ENCODE data around the gene DPEP1. TPM values are rescaled to one million over a fixed set of nuclear protein-coding genes. Genes with fewer than 3 reads are reported as not detected.

The DPEP1 gene
- total and polyA plus RNA-seq, 8 donors = 0.23 to 12.3 (median 1.00) TPM; not detected in 2

GRCh38 chr16:89607937-89608740 is 5.3 kb upstream of the DPEP1 start:
- TF ChIP-seq CTCF (IDR thresholded peaks at IDR 0.05) (no peak), POLR2AphosphoS5 (IDR thresholded peaks at IDR 0.05) (no peak), POLR2A (IDR thresholded peaks at IDR 0.05) (no peak)
- Histone ChIP-seq H3K4me3 (no peak overlapping the region), H3K4me1 (peaks cover 0 to 1% (median under 1%) of the 10 kb centered on the region in 4 donors), H3K27me3 (peaks cover 0 to 48% (median 2%) of the 10 kb centered on the region in 3 donors), H3K27ac (no peak overlapping the region), H3K36me3 (no peaks in the 10 kb centered on the region), H3K9me3 (no peaks in the 10 kb centered on the region)
- DNase-seq = no peak
- intact Hi-C loops (cut with DNase I; ENCODE audit: low total_unique reads) = no loop called here
- 66 to 73% (median 69%) methylated on average over 26 to 32 of the region's 32 CpGs for WGBS, 5 donors

- Histone ChIP-seq H3K4me1 (no peaks in the 10 kb centered on the region), H3K4me3 (no peak overlapping the region), H3K27ac (no peak overlapping the region), H3K27me3 (peaks cover 0 to 54% (median 5%) of the 10 kb centered on the region in 3 donors), H3K36me3 (no peaks in the 10 kb centered on the region), H3K9me3 (no peaks in the 10 kb centered on the region)
- TF ChIP-seq POLR2A (IDR thresholded peaks at IDR 0.05) (no peak), EP300 (IDR thresholded peaks at IDR 0.05) (no peak), CTCF (IDR thresholded peaks at IDR 0.05) (no peak), POLR2AphosphoS5 (IDR thresholded peaks at IDR 0.05) (no peak)
- WGBS, 5 donors = 50 to 70% (median 61%) methylated on average over 1 of the region's 1 CpG
- intact Hi-C loops (cut with DNase I; ENCODE audit: low total_unique reads) = no loop called here
- DNase-seq = no peak
Measured at GRCh38 chr16:89610108-89610453, 3.4 kb upstream of the DPEP1 start.

- Histone ChIP-seq H3K4me1 (peaks cover 0 to 5% (median 1%) of the 10 kb centered on the region in 4 donors), H3K27ac (no peak overlapping the region), H3K27me3 (peaks cover 0 to 66% (median 10%) of the 10 kb centered on the region in 3 donors), H3K36me3 (no peaks in the 10 kb centered on the region), H3K9me3 (no peaks in the 10 kb centered on the region), H3K4me3 (no peak overlapping the region)
- 83 to 89% (median 87%) methylated on average over 20 of the region's 20 CpGs for WGBS, 5 donors
- DNase-seq = no peak
- intact Hi-C loops (cut with DNase I; ENCODE audit: low total_unique reads) = no loop called here
- no peak for TF ChIP-seq POLR2A (IDR thresholded peaks at IDR 0.05)
- TF ChIP-seq POLR2AphosphoS5 (IDR thresholded peaks at IDR 0.05) = no peak
- no peak for TF ChIP-seq EP300 (IDR thresholded peaks at IDR 0.05)
- no peak for TF ChIP-seq CTCF (IDR thresholded peaks at IDR 0.05)
Measured at GRCh38 chr16:89612415-89613166, 851 bp upstream of the DPEP1 start.

- Histone ChIP-seq H3K27me3 (peaks cover 0 to 73% (median 10%) of the 10 kb centered on the region in 3 donors), H3K9me3 (no peaks in the 10 kb centered on the region), H3K4me3 (no peak overlapping the region), H3K4me1 (peaks cover 0 to 5% (median 1%) of the 10 kb centered on the region in 4 donors), H3K27ac (no peak overlapping the region), H3K36me3 (no peaks in the 10 kb centered on the region)
- TF ChIP-seq EP300 (IDR thresholded peaks at IDR 0.05) (no peak), POLR2AphosphoS5 (IDR thresholded peaks at IDR 0.05) (no peak), CTCF (IDR thresholded peaks at IDR 0.05) (no peak)
- intact Hi-C loops (cut with DNase I; ENCODE audit: low total_unique reads) = no loop called here
- WGBS, 5 donors = 83 to 92% (median 90%) methylated on average over 11 to 22 of the region's 22 CpGs
- DNase-seq = no peak
Measured at GRCh38 chr16:89613954-89614459, 565 bp downstream of the DPEP1 start.
